SW 1271 (cell line): Measurements from ENCODE around the gene HOXB5.
A peak's percentile ranks its signal among the peaks of the same experiment; 100 is the strongest.

Experiments used
- DNase-seq, 2 experiments: peaks; one replicate each; lab custom pipeline; 2025; lab: John Stamatoyannopoulos, UW

HOXB5 gene

GRCh38 chr17:48601539-48602425, 8.2 kb upstream of the HOXB5 start:
- DNase-seq = no peak

GRCh38 chr17:48601207-48601538, 7.6 kb upstream of the HOXB5 start:
- DNase-seq = no peak

GRCh38 chr17:48600244-48601098, 6.9 kb upstream of the HOXB5 start:
- no peak for DNase-seq

- DNase-seq = no peak
These were observed 5.8 kb upstream of the HOXB5 start for GRCh38 chr17:48599354-48599753.

GRCh38 chr17:48598736-48599135, 5.2 kb upstream of the HOXB5 start:
- DNase-seq = no peak

- DNase-seq = no peak
These were observed 4.4 kb upstream of the HOXB5 start for GRCh38 chr17:48597778-48598631.

- DNase-seq = no peak
These were observed 3.9 kb upstream of the HOXB5 start for GRCh38 chr17:48597528-48597777.

- DNase-seq = no peak
These were observed 3.4 kb upstream of the HOXB5 start for GRCh38 chr17:48596735-48597527.

GRCh38 chr17:48596000-48596734, 2.6 kb upstream of the HOXB5 start:
- no peak for DNase-seq

- DNase-seq = no peak
These were observed 1.9 kb upstream of the HOXB5 start for GRCh38 chr17:48595278-48595999.

GRCh38 chr17:48594538-48595277, 1.1 kb upstream of the HOXB5 start:
- DNase-seq = no peak

GRCh38 chr17:48593840-48594537, 410 bp upstream of the HOXB5 start:
- DNase-seq = peak; percentile 51 to 73

GRCh38 chr17:48592577-48592976, 1.0 kb downstream of the HOXB5 start:
- no peak for DNase-seq

GRCh38 chr17:48592057-48592514, 1.5 kb downstream of the HOXB5 start:
- DNase-seq = no peak

- DNase-seq = no peak
These were observed 2.1 kb downstream of the HOXB5 start for GRCh38 chr17:48591255-48592056.

GRCh38 chr17:48590607-48591161, 2.9 kb downstream of the HOXB5 start:
- DNase-seq = no peak

GRCh38 chr17:48589831-48590606, 3.6 kb downstream of the HOXB5 start, which contains the start of gene HOXB3:
Gene HOXB3 (minus strand): TSS chr17:48590241. CDS start chr17:48552474, 37,767 bp downstream.
- no peak for DNase-seq
